GM20000 (cell line): Measurements from ENCODE around the gene BLMH.
"Not testable (repeated sequence)": the region's sequence is repeated elsewhere in the genome, so short reads cannot be mapped to it uniquely, and the experiment has no call there.

Experiments
- DNase-seq: peaks from one replicate; pipeline ENCODE4 v3.0.0; 2012; ENCODE audit warnings: low spot score
- CTCF ChIP-seq: IDR thresholded peaks from 2 replicates; pipeline ENCODE4 v1.5.1; 2012; ENCODE audit warnings: mild to moderate bottlenecking, control low read depth; ENCODE audit errors: extremely low read depth, missing control alignments

Gene BLMH

GRCh38 chr17:30212750-30213149, 79.0 kb downstream of the BLMH start:
- DNase-seq = peak; percentile 75
- TF ChIP-seq CTCF = no peak

- DNase-seq = no peak
- no peak for TF ChIP-seq CTCF
Observed at GRCh38 chr17:30211371-30211770, 80.4 kb downstream of the BLMH start.

- TF ChIP-seq CTCF = no peak
- no peak for DNase-seq
Observed at GRCh38 chr17:30210901-30211300, 80.8 kb downstream of the BLMH start.

- no peak for DNase-seq
- no peak for TF ChIP-seq CTCF
Observed at GRCh38 chr17:30210366-30210765, 81.4 kb downstream of the BLMH start.

- DNase-seq = no peak
- no peak for TF ChIP-seq CTCF
Observed at GRCh38 chr17:30209930-30210329, 81.8 kb downstream of the BLMH start.

- DNase-seq = no peak
- no peak for TF ChIP-seq CTCF
Observed at GRCh38 chr17:30208214-30208613, 83.5 kb downstream of the BLMH start.

GRCh38 chr17:30207655-30208054, 84.1 kb downstream of the BLMH start:
- TF ChIP-seq CTCF = no peak
- DNase-seq = no peak

GRCh38 chr17:30203471-30203981, 88.2 kb downstream of the BLMH start:
- DNase-seq = no peak
- no peak for TF ChIP-seq CTCF

- DNase-seq = not testable (repeated sequence)
Observed at GRCh38 chr17:30200656-30201055, 91.1 kb downstream of the BLMH start.
